Measurements from ENCODE around the gene ALOX5AP.

The ALOX5AP gene

DNA sequence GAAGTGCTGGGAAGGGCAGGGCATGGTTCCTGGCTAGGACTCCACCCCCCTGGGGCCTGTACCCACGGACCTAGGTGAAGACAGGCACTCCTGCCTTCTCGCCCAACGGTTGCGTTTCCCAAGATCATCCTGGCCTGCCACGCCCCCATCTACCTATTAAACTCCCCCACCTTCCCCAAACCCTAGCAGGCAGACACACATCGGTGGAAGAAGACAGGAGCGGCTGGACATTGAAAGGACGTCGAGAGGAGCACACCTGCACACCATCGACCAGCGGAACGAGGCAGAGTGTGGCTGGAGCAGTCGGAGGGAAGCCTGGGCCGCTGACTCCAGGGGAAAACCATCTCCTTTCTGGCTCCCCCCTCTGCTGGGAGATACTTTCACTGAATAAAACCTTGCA, 45.6 kb upstream of the ALOX5AP start:
- Histone ChIP-seq H3K27ac (replicated peaks) (peak overlapping the region; percentile 70), H3K27me3 (ENCODE audit: insufficient read depth, poor library complexity, severe bottlenecking) (no peaks in the 10 kb centered on the region), H3K4me3 (replicated peaks; ENCODE audit: insufficient read depth, low read length) (no peak overlapping the region)
- DNase-seq (ENCODE audit: low read depth in 1 of 2, low spot score in 1 of 2) = no peak
- TF ChIP-seq, protein P1, sequence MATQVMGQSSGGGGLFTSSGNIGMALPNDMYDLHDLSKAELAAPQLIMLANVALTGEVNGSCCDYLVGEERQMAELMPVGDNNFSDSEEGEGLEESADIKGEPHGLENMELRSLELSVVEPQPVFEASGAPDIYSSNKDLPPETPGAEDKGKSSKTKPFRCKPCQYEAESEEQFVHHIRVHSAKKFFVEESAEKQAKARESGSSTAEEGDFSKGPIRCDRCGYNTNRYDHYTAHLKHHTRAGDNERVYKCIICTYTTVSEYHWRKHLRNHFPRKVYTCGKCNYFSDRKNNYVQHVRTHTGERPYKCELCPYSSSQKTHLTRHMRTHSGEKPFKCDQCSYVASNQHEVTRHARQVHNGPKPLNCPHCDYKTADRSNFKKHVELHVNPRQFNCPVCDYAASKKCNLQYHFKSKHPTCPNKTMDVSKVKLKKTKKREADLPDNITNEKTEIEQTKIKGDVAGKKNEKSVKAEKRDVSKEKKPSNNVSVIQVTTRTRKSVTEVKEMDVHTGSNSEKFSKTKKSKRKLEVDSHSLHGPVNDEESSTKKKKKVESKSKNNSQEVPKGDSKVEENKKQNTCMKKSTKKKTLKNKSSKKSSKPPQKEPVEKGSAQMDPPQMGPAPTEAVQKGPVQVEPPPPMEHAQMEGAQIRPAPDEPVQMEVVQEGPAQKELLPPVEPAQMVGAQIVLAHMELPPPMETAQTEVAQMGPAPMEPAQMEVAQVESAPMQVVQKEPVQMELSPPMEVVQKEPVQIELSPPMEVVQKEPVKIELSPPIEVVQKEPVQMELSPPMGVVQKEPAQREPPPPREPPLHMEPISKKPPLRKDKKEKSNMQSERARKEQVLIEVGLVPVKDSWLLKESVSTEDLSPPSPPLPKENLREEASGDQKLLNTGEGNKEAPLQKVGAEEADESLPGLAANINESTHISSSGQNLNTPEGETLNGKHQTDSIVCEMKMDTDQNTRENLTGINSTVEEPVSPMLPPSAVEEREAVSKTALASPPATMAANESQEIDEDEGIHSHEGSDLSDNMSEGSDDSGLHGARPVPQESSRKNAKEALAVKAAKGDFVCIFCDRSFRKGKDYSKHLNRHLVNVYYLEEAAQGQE (IDR thresholded peaks at IDR 0.05; ENCODE audit: insufficient replicate concordance, low read depth) = no peak
- no peak for TF ChIP-seq POLR2AphosphoS5 (IDR thresholded peaks at IDR 0.05; ENCODE audit: low read depth)
- TF ChIP-seq GABPA (IDR thresholded peaks at IDR 0.05; ENCODE audit: low read depth) = no peak
- no peak for TF ChIP-seq SPI1 (IDR thresholded peaks at IDR 0.05; ENCODE audit: borderline replicate concordance, low read depth)
- TF ChIP-seq, protein P2, sequence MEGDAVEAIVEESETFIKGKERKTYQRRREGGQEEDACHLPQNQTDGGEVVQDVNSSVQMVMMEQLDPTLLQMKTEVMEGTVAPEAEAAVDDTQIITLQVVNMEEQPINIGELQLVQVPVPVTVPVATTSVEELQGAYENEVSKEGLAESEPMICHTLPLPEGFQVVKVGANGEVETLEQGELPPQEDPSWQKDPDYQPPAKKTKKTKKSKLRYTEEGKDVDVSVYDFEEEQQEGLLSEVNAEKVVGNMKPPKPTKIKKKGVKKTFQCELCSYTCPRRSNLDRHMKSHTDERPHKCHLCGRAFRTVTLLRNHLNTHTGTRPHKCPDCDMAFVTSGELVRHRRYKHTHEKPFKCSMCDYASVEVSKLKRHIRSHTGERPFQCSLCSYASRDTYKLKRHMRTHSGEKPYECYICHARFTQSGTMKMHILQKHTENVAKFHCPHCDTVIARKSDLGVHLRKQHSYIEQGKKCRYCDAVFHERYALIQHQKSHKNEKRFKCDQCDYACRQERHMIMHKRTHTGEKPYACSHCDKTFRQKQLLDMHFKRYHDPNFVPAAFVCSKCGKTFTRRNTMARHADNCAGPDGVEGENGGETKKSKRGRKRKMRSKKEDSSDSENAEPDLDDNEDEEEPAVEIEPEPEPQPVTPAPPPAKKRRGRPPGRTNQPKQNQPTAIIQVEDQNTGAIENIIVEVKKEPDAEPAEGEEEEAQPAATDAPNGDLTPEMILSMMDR (IDR thresholded peaks at IDR 0.05; ENCODE audit: insufficient read depth, low read length) = no peak

DNA sequence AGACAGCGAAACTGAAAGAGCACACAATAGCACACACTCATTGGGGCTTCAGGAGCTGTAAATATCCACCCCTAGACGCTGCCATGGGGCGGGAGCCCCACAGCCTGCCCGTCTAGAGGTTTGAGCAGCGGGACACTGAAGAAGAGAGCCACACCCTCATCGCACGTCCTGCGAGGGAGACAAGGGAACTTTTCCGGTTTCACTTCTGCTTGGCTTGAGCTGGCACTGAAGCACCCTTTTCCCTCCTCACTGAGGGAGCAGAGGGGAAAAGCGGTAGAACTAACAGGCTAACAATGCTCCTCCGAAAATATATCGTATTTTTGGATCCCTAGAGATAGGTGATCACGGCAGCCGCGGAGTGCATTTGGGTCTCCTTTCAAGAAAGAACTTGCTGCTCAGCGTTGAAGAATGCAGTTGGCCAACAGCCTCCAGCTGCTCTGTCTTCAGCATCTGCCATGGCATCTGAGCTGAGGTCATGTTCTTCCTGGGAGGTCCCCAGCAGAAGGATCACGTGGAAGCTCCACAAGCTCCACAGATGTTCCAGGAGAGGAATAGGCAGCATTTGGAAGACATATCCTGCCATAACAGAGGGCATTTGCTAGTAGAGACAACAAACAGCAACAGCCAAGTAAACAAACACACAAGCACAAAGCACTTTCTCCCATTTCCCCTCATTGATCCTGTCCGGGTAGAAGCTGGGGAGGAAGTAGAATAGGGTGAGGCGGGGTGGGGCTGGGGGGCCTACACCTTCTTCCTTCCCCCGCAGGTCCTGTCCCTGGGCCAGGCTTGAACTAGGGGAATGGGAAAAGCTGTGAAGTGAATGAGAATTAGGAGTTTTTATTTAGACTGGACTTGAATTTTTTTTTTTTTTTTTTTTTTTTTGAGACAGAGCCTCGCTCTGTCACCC, 44.8 kb upstream of the ALOX5AP start:
- peak overlapping the region; percentile 27 for H3K4me3 ChIP-seq (replicated peaks; ENCODE audit: insufficient read depth, low read length)
- TF ChIP-seq, protein P1 (IDR thresholded peaks at IDR 0.05; ENCODE audit: insufficient replicate concordance, low read depth) = no peak
- TF ChIP-seq POLR2AphosphoS5 (IDR thresholded peaks at IDR 0.05; ENCODE audit: low read depth) (peak; percentile 85), SPI1 (IDR thresholded peaks at IDR 0.05; ENCODE audit: borderline replicate concordance, low read depth) (peak; percentile 55; the same call in 1 of the 2 replicates), GABPA (IDR thresholded peaks at IDR 0.05; ENCODE audit: low read depth) (peak; percentile 57)
- TF ChIP-seq, protein P2 (IDR thresholded peaks at IDR 0.05; ENCODE audit: insufficient read depth, low read length) = no peak
- DNase-seq (ENCODE audit: low read depth in 1 of 2, low spot score in 1 of 2) = peak; percentile 75 to 80
- no peaks in the 10 kb centered on the region for H3K27me3 ChIP-seq (ENCODE audit: insufficient read depth, poor library complexity, severe bottlenecking)
- H3K27ac ChIP-seq (replicated peaks) = peak overlapping the region; percentile 70

DNA sequence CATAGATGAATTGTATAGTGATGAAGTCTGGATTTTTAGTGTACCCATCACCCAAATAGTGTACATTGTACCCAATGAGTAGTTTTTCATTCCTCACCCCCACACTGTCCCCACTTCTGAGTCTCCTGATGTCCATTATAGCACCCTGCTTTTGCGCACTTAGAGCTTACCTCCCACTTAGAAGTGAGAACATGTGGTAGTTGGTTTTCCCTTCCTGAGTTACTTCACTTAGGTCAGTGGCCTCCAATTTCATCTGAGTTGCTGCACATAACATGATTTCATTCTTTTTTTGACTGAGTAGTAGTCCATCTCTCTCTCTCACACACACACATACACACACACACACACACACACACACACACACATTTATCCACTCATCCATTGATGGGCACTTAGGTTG, 43.2 kb upstream of the ALOX5AP start:
- Histone ChIP-seq H3K4me3 (replicated peaks; ENCODE audit: insufficient read depth, low read length) (no peak overlapping the region), H3K27me3 (ENCODE audit: insufficient read depth, poor library complexity, severe bottlenecking) (no peaks in the 10 kb centered on the region), H3K27ac (replicated peaks) (no peak overlapping the region)
- no peak for DNase-seq (ENCODE audit: low read depth in 1 of 2, low spot score in 1 of 2)
- TF ChIP-seq, protein P2 (IDR thresholded peaks at IDR 0.05; ENCODE audit: insufficient read depth, low read length) = no peak
- TF ChIP-seq, protein P1 (IDR thresholded peaks at IDR 0.05; ENCODE audit: insufficient replicate concordance, low read depth) = no peak
- TF ChIP-seq GABPA (IDR thresholded peaks at IDR 0.05; ENCODE audit: low read depth) = no peak
- no peak for TF ChIP-seq POLR2AphosphoS5 (IDR thresholded peaks at IDR 0.05; ENCODE audit: low read depth)
- no peak for TF ChIP-seq SPI1 (IDR thresholded peaks at IDR 0.05; ENCODE audit: borderline replicate concordance, low read depth)
